Left lobe of liver (tissue), 2 donors: ENCODE results near the gene TVP23B. TPM values are rescaled to one million over a fixed set of nuclear protein-coding genes. Genes with fewer than 3 reads are reported as not detected.
"Not testable (repeated sequence)": the region's sequence is repeated elsewhere in the genome, so short reads cannot be mapped to it uniquely, and the experiment has no call there.

ENCODE experiments used
- ATAC-seq: fragments of 200-7000 bp; cut with Tn5 transposase; one replicate; pipeline ENCODE4 v1.9.1; 2020; ENCODE audit warnings: mild to moderate bottlenecking, moderate library complexity
- DNase-seq: peaks from one replicate; pipeline ENCODE4 v3.0.0-alpha.2; 2020; ENCODE audit warnings: low spot score
- total RNA-seq: library from RNA; stranded (reverse); gene quantifications from one replicate; pipeline ENCODE4 v1.2.1, GENCODE V29; 2021
- donor health status: DM: no; HTN: no; CAD: no; lungs with moderate emphysema.
- donor health status: DM: no; HTN: yes; CAD: no.

Gene TVP23B
- 21.2 TPM for total RNA-seq

GRCh38 chr17:18780991-18781718 lies at the start of gene TVP23B:
TSS of gene TVP23B (plus strand) at chr17:18781183. CDS start at chr17:18781294, 111 bp downstream.
- DNase-seq (peak; percentile 97), ATAC-seq (peak; percentile 99)

GRCh38 chr17:18732438-18732837 lies 48.5 kb upstream of the TVP23B start:
- not testable (repeated sequence) for ATAC-seq, DNase-seq

GRCh38 chr17:18733350-18733749 lies 47.6 kb upstream of the TVP23B start:
- DNase-seq, ATAC-seq: not testable (repeated sequence)

GRCh38 chr17:18739616-18740391 lies 41.2 kb upstream of the TVP23B start:
- not testable (repeated sequence) for ATAC-seq

GRCh38 chr17:18741228-18741627 lies 39.8 kb upstream of the TVP23B start:
- not testable (repeated sequence) for DNase-seq, ATAC-seq

More at GRCh38 chr17:18739616-18740391, 41.2 kb upstream of the TVP23B start:
- not testable (repeated sequence) for DNase-seq

GRCh38 chr17:18743699-18744421 lies 37.1 kb upstream of the TVP23B start, which contains the start of gene FBXW10:
TSS of gene FBXW10 (plus strand) at chr17:18744054. CDS start at chr17:18744245, 191 bp downstream.
- not testable (repeated sequence) for DNase-seq, ATAC-seq

- DNase-seq, ATAC-seq: not testable (repeated sequence)
Observed at GRCh38 chr17:18744726-18745125, 36.3 kb upstream of the TVP23B start.

- DNase-seq, ATAC-seq: not testable (repeated sequence)
Observed at GRCh38 chr17:18746551-18746950, 34.4 kb upstream of the TVP23B start.

- ATAC-seq, DNase-seq: not testable (repeated sequence)
Observed at GRCh38 chr17:18747501-18747900, 33.5 kb upstream of the TVP23B start.

GRCh38 chr17:18750242-18750641 lies 30.7 kb upstream of the TVP23B start:
- not testable (repeated sequence) for DNase-seq, ATAC-seq

GRCh38 chr17:18753829-18754409 lies 27.1 kb upstream of the TVP23B start:
- peak; percentile 19 for ATAC-seq
- DNase-seq, result not testable (repeated sequence)

- not testable (repeated sequence) for ATAC-seq, DNase-seq
Observed at GRCh38 chr17:18755969-18756368, 25.0 kb upstream of the TVP23B start.

GRCh38 chr17:18757368-18758044 lies 23.5 kb upstream of the TVP23B start:
- DNase-seq, ATAC-seq: not testable (repeated sequence)

- not testable (repeated sequence) for ATAC-seq, DNase-seq
Observed at GRCh38 chr17:18758344-18758743, 22.6 kb upstream of the TVP23B start.

GRCh38 chr17:18760221-18760620 lies 20.8 kb upstream of the TVP23B start:
- not testable (repeated sequence) for DNase-seq, ATAC-seq

- ATAC-seq, DNase-seq: not testable (repeated sequence)
Observed at GRCh38 chr17:18770572-18770971, 10.4 kb upstream of the TVP23B start.

GRCh38 chr17:18771066-18771465 lies 9.9 kb upstream of the TVP23B start:
- DNase-seq, ATAC-seq: not testable (repeated sequence)

GRCh38 chr17:18772471-18772870 lies 8.5 kb upstream of the TVP23B start:
- DNase-seq (no peak), ATAC-seq (no peak)

- not testable (repeated sequence) for DNase-seq, ATAC-seq
Observed at GRCh38 chr17:18781805-18782204, 822 bp downstream of the TVP23B start.

- not testable (repeated sequence) for ATAC-seq, DNase-seq
Observed at GRCh38 chr17:18785933-18786332, 5.0 kb downstream of the TVP23B start.
